ENCODE results near the gene NR2C2AP. TPM values are rescaled to one million over a fixed set of nuclear protein-coding genes. Genes with fewer than 3 reads are reported as not detected.

The NR2C2AP gene
- total RNA-seq, 1 experiment from 2014 or later: 31.7 TPM

DNA sequence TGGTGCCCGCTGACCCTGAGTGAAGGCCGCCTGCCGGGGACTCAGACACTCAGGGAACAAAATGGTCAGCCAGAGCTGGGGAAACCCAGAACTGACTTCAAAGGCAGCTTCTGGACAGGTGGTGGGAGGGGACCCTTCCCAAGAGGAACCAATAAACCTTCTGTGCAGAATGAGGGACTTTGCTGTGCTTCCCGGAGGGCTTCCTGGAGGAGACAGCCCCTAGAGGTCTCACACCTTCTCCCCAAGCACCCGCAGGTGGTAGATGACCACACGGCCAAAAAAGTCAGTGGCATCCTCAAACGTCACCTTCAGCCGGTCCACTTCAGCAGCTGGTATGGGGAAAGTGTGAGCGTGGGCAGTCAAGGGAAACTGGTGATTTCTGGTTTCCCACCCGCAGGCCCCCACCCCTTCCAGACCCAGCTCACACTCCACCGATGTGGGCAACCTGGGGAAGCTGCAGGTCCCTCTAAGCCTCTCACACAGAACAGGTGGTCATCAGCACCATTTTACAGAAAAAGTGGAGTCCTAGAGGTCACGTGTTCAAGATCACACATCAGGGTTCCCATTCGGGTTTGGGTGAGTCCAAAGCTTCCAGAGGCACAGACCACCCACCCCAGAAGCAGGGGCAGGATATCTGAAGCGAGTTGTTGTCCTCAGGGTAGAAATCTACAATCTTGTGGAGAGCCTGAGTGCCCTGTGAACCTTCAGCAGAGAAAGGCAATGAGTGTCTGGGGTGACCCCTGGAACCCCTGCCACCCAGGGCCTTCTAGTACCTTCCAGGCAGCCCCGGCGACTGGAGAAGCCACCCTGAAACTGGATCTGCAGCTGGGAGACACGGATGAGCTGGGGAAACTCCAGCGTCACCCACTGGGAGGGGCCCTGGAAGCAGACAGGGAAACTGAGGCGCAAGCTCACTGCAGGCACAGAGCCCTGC, 1.2 kb downstream of the NR2C2AP start:
- Histone ChIP-seq H3K79me2 (ENCODE audit: insufficient read depth, low read length) (no peaks in the 10 kb centered on the region), H3K79me1 (ENCODE audit: insufficient read depth, low read depth, low read length, poor library complexity, severe bottlenecking) (no peaks in the 10 kb centered on the region), H2BK12ac (ENCODE audit: insufficient read length, low read depth, low read length) (no peak overlapping the region), H2BK20ac (ENCODE audit: low read depth, low read length, poor library complexity, severe bottlenecking) (no peak overlapping the region), H3K4ac (ENCODE audit: low read depth, low read length) (no peak overlapping the region), H2BK120ac (ENCODE audit: low read depth, low read length, poor library complexity, severe bottlenecking) (no peak overlapping the region), H3K4me1 (ENCODE audit: insufficient read depth, low read length) (no peaks in the 10 kb centered on the region), H3K23me2 (ENCODE audit: insufficient read length, low read depth, low read length, poor library complexity, severe bottlenecking) (peaks cover 7% of the 10 kb centered on the region), H3K27me3 (ENCODE audit: insufficient read depth, low read length) (peaks cover 21% of the 10 kb centered on the region; the same call in 1 of the 2 replicates), H4K91ac (ENCODE audit: insufficient read length, low read depth, low read length) (no peak overlapping the region), H3K56ac (ENCODE audit: insufficient read length, low read depth, low read length) (no peak overlapping the region), H3K18ac (ENCODE audit: insufficient read length, low read depth, low read length) (no peak overlapping the region), H2BK15ac (ENCODE audit: low read depth, low read length) (no peak overlapping the region), H4K5ac (ENCODE audit: insufficient read length, low read depth, low read length) (no peak overlapping the region), H3T11ph (ENCODE audit: low read length) (no peak overlapping the region), H3K27ac (ENCODE audit: insufficient read length, low read depth, low read length) (no peak overlapping the region), H3K9me3 (ENCODE audit: control insufficient read depth, low read depth, low read length) (no peaks in the 10 kb centered on the region), H3K9ac (ENCODE audit: extremely low read depth, insufficient read length, low read length) (peak overlapping the region; percentile 51), H2AK5ac (ENCODE audit: insufficient read length, low read length) (no peak overlapping the region), H2BK5ac (ENCODE audit: insufficient read length, low read length) (no peak overlapping the region), H4K8ac (replicated peaks; ENCODE audit: insufficient read length, low read depth, low read length) (no peak overlapping the region), H3K14ac (ENCODE audit: insufficient read depth, low read length) (no peak overlapping the region), H4K20me1 (ENCODE audit: control insufficient read depth, insufficient read depth, insufficient read length) (no peaks in the 10 kb centered on the region), H2AFZ (ENCODE audit: low read length) (no peak overlapping the region), H3K23ac (ENCODE audit: insufficient read length, low read depth, low read length) (no peak overlapping the region), H3K4me2 (ENCODE audit: insufficient read depth, insufficient read length, low read length) (peak overlapping the region; percentile 68)
- no peak for DNase-seq
- Mint-ChIP-seq H3K9me3 (peaks cover 0 to 6% of the 10 kb centered on the region in 2 experiments; a peak in 2 of 5 replicates), H3K27ac (no peak overlapping the region; a peak in 2 of 7 replicates), H3K27me3 (ENCODE audit: low read depth) (peaks cover 42% of the 10 kb centered on the region), H3K36me3 (ENCODE audit: insufficient read depth in 1 of 3, low read depth in 3 of 3) (peaks cover 7 to 42% (median 35%) of the 10 kb centered on the region in 3 experiments; a peak in 6 of 7 replicates), H3K4me1 (peaks cover 14 to 25% of the 10 kb centered on the region in 2 experiments), H3K4me3 (peak overlapping the region; percentile 92)
- TF ChIP-seq, protein P1, sequence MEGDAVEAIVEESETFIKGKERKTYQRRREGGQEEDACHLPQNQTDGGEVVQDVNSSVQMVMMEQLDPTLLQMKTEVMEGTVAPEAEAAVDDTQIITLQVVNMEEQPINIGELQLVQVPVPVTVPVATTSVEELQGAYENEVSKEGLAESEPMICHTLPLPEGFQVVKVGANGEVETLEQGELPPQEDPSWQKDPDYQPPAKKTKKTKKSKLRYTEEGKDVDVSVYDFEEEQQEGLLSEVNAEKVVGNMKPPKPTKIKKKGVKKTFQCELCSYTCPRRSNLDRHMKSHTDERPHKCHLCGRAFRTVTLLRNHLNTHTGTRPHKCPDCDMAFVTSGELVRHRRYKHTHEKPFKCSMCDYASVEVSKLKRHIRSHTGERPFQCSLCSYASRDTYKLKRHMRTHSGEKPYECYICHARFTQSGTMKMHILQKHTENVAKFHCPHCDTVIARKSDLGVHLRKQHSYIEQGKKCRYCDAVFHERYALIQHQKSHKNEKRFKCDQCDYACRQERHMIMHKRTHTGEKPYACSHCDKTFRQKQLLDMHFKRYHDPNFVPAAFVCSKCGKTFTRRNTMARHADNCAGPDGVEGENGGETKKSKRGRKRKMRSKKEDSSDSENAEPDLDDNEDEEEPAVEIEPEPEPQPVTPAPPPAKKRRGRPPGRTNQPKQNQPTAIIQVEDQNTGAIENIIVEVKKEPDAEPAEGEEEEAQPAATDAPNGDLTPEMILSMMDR (conservative IDR thresholded peaks at IDR 0.05): no peak
- WGBS (ENCODE audit: extremely low coverage, insufficient read length, low lambda C conversion rate): no CpG with 5 or more reads among the region's 19 CpGs
